HepG2 (cell line): ENCODE results near the gene MNT. TPM values are rescaled to one million over a fixed set of nuclear protein-coding genes. Genes with fewer than 3 reads are reported as not detected.

ENCODE experiments used
- CENPT ChIP-seq: sonication (generic); formaldehyde crosslinking; IDR thresholded peaks from 2 replicates; pipeline ENCODE4 v1.8.0; 2022; ENCODE audit warnings: low read depth, mild to moderate bottlenecking, moderate library complexity, missing genetic modification reagents
- GATAD2A ChIP-seq: IDR thresholded peaks from 2 replicates; pipeline ENCODE4 v1.6.1; 2016
- HNF1B ChIP-seq: sonication (generic); formaldehyde crosslinking; IDR thresholded peaks from 2 replicates; pipeline ENCODE4 v1.5.1; 2020; ENCODE audit warnings: mild to moderate bottlenecking, moderate library complexity, missing genetic modification reagents
- KMT2A ChIP-seq: sonication (generic); formaldehyde crosslinking; IDR thresholded peaks from 2 replicates; pipeline ENCODE4 v1.4.0; 2020; ENCODE audit warnings: missing genetic modification reagents
- MAZ ChIP-seq, 2 experiments: sonication (generic) in 1 of 2; formaldehyde crosslinking in 1 of 2; IDR thresholded peaks; 2 replicates each; pipeline versions ENCODE4 v1.5.0 to v1.6.1; 2012 to 2020; ENCODE audit warnings: low read depth in 2 of 2, mild to moderate bottlenecking in 2 of 2, borderline replicate concordance in 1 of 2, improper control_type of control experiment in 1 of 2, low read length in 1 of 2, missing genetic modification reagents in 1 of 2, moderate library complexity in 1 of 2
- NRL ChIP-seq: sonication (generic); formaldehyde crosslinking; IDR thresholded peaks from 2 replicates; pipeline ENCODE4 v1.5.0; 2020; ENCODE audit warnings: missing genetic modification reagents, mild to moderate bottlenecking, moderate library complexity, borderline replicate concordance
- PLRG1 ChIP-seq: fragments of 450-650 bp; conservative IDR thresholded peaks from 2 replicates; pipeline ENCODE4 v1.6.1; 2016
- SNAPC5 ChIP-seq: sonication (generic); formaldehyde crosslinking; IDR thresholded peaks from 2 replicates; pipeline ENCODE4 v1.8.1; 2023; ENCODE audit warnings: mild to moderate bottlenecking, missing genetic modification reagents, borderline replicate concordance
- ZFY ChIP-seq: sonication (generic); formaldehyde crosslinking; IDR thresholded peaks from 2 replicates; pipeline ENCODE4 v1.4.0; 2020; ENCODE audit warnings: missing genetic modification reagents
- ZNF142 ChIP-seq: sonication (generic); formaldehyde crosslinking; IDR thresholded peaks from 2 replicates; pipeline ENCODE4 v1.4.0; 2020; ENCODE audit warnings: missing genetic modification reagents
- ZNF382 ChIP-seq: sonication (generic); formaldehyde crosslinking; IDR thresholded peaks from 2 replicates; pipeline ENCODE4 v1.5.0; 2020; ENCODE audit warnings: missing genetic modification reagents, mild to moderate bottlenecking, borderline replicate concordance
- ZNF576 ChIP-seq: sonication (generic); formaldehyde crosslinking; IDR thresholded peaks from 2 replicates; pipeline ENCODE4 v1.4.0; 2020; ENCODE audit warnings: mild to moderate bottlenecking, missing genetic modification reagents
- ZNF597 ChIP-seq: sonication (generic); formaldehyde crosslinking; IDR thresholded peaks from 2 replicates; pipeline ENCODE4 v1.5.0; 2020; ENCODE audit warnings: missing genetic modification reagents
- ZNF644 ChIP-seq: IDR thresholded peaks from 2 replicates; pipeline ENCODE4 v1.6.1; 2016; ENCODE audit warnings: low read depth
- ZNF749 ChIP-seq: sonication (generic); formaldehyde crosslinking; IDR thresholded peaks from 2 replicates; pipeline ENCODE4 v1.8.0; 2022; ENCODE audit warnings: mild to moderate bottlenecking, missing genetic modification reagents, moderate library complexity, borderline replicate concordance
- ZNF768 ChIP-seq: sonication (generic); formaldehyde crosslinking; IDR thresholded peaks from 2 replicates; pipeline ENCODE4 v1.4.0; 2020; ENCODE audit warnings: missing genetic modification reagents
- polyA plus RNA-seq, 8 experiments: library from polyadenylated mRNA; depleted of rRNA in 3 of 8; stranded (reverse) in 7 of 8; unstranded in 1 of 8; fragments of >200 nt; fragmentation: Illumina TruSeq in 4 of 8; extraction: Trizol in 4 of 8; gene quantifications; 2 replicates each; pipeline versions ENCODE4 v1.2.1 to v1.2.3, GENCODE V29; 2011 to 2016; ENCODE audit warnings: low read depth in 4 of 8, missing spikeins in 1 of 8, mixed read lengths in 1 of 8; ENCODE audit not compliant: insufficient read depth in 1 of 8
- total RNA-seq, 5 experiments: library from RNA; depleted of rRNA; stranded (reverse); fragments of >200 nt; fragmentation: Illumina TruSeq; extraction: Trizol; gene quantifications; 2 replicates each; pipeline ENCODE4 v1.2.3, GENCODE V29; 2016; ENCODE audit warnings: low read depth in 1 of 5

Gene MNT
- total and polyA plus RNA-seq, 2 of the 13 experiments (the other 11 are each of a cell fraction or from before 2014, with no cell fraction given), result 2.1 to 3.5 TPM

GRCh38 chr17:2400877-2401425, at the start of gene MNT (continued):
- TF ChIP-seq GATAD2A (peak; percentile 62), ZNF142 (CRISPR knock-in tag) (no peak; the same call in 1 of the 2 replicates), MAZ (IDR thresholded peaks at IDR 0.05; ENCODE audit: borderline replicate concordance, low read depth, low read length) (peak; percentile 99), MAZ (CRISPR knock-in tag; IDR thresholded peaks at IDR 0.05; ENCODE audit: low read depth) (peak; percentile 86), CENPT (CRISPR knock-in tag) (no peak), SNAPC5 (CRISPR knock-in tag) (0 out of 2 replicates have a peak, but pooled peaks have one; percentile 34), ZNF644 (no peak), PLRG1 (no peak), ZNF749 (CRISPR knock-in tag) (no peak), HNF1B (no peak), ZNF382 (no peak), ZNF576 (no peak), ZNF768 (no peak), KMT2A (no peak), ZFY (CRISPR knock-in tag) (no peak), ZNF597 (CRISPR knock-in tag) (no peak), NRL (CRISPR knock-in tag) (no peak)
